ENCODE data around the gene NUP214. TPM values are rescaled to one million over a fixed set of nuclear protein-coding genes. Genes with fewer than 3 reads are reported as not detected.

The NUP214 gene
- total RNA-seq, 1 experiment from 2014 or later, result 34.9 TPM

DNA sequence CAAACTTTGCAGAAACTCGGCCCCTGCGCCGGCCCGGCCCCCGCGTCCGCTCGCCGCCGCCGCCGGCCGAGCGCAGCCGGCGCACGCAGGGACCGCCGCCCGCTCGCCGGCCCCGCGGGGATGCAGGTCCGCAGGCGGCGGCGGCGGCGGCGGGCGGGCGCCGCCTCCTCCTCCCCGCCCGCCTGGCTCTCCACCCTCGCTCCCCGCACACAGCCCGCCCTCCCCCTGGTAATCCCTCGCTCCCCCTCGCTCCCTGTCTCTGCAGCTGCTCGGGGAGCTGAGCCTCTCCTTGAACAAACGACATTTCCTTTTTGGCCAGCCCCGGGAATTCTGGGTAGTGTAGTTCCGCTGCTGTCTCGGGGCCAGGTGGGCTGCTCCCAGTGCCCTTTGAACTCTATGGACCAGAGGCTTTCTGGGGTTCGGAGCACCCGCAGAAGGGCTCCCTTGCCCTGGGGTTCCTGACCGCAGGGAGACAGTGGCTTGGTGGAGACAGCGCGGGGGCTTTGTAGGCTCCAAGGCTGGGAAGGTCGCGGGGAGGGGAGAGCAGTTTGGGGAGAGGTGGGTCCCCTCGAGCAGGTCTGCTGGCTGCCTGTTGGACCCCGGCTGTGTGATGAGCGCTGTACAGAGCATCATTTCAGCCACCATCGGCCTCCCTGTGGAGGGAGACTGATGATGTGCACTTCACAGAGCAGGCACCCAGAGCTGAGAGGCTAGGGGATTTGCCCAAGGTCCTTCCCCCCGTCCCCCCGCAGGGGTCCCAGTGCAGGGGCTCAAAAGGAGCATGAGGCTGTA, 152.7 kb downstream of the NUP214 start:
- H3K36me3 ChIP-seq (ENCODE audit: control insufficient read depth, insufficient read depth, low read length), result no peaks in the 10 kb centered on the region
- ChIA-PET CTCF (no interaction called here), POLR2A (no interaction called here)
- H3K4me1 ChIP-seq (ENCODE audit: control insufficient read depth, insufficient read depth, low read length), result no peaks in the 10 kb centered on the region
- peaks cover 2% of the 10 kb centered on the region; the same call in 1 of the 2 replicates for H3K27me3 ChIP-seq (ENCODE audit: control insufficient read depth, insufficient read depth, low read length)
- no peaks in the 10 kb centered on the region for H3K9me3 ChIP-seq (ENCODE audit: control insufficient read depth, insufficient read depth, low read depth, low read length)
- intact Hi-C loops (cut with micrococcal nuclease; ENCODE audit: unreplicated experiment), result no loop called here
- H3K27ac ChIP-seq (ENCODE audit: low read length), result no peak overlapping the region
- DNase-seq (ENCODE audit: low read depth, low spot score) (no peak), ATAC-seq (peak; percentile 80)
- H3K4me3 ChIP-seq (ENCODE audit: low read depth in 2 of 2, low read length in 2 of 2), result peak overlapping the region; percentile 30 to 34
- no TSS peak for BruUV-seq (replicated peaks)
- TF ChIP-seq, protein P1, sequence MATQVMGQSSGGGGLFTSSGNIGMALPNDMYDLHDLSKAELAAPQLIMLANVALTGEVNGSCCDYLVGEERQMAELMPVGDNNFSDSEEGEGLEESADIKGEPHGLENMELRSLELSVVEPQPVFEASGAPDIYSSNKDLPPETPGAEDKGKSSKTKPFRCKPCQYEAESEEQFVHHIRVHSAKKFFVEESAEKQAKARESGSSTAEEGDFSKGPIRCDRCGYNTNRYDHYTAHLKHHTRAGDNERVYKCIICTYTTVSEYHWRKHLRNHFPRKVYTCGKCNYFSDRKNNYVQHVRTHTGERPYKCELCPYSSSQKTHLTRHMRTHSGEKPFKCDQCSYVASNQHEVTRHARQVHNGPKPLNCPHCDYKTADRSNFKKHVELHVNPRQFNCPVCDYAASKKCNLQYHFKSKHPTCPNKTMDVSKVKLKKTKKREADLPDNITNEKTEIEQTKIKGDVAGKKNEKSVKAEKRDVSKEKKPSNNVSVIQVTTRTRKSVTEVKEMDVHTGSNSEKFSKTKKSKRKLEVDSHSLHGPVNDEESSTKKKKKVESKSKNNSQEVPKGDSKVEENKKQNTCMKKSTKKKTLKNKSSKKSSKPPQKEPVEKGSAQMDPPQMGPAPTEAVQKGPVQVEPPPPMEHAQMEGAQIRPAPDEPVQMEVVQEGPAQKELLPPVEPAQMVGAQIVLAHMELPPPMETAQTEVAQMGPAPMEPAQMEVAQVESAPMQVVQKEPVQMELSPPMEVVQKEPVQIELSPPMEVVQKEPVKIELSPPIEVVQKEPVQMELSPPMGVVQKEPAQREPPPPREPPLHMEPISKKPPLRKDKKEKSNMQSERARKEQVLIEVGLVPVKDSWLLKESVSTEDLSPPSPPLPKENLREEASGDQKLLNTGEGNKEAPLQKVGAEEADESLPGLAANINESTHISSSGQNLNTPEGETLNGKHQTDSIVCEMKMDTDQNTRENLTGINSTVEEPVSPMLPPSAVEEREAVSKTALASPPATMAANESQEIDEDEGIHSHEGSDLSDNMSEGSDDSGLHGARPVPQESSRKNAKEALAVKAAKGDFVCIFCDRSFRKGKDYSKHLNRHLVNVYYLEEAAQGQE (IDR thresholded peaks at IDR 0.05; ENCODE audit: insufficient read depth in 1 of 2, low read depth in 2 of 2, low read length in 1 of 2), result no peak
- TF ChIP-seq TCF7L2 (IDR thresholded peaks at IDR 0.05; ENCODE audit: low read depth, low read length), result no peak
- no peak for TF ChIP-seq POLR2AphosphoS5 (IDR thresholded peaks at IDR 0.05; ENCODE audit: low read depth, low read length)
- no peak for TF ChIP-seq SIN3A (IDR thresholded peaks at IDR 0.05; ENCODE audit: borderline replicate concordance, insufficient read depth, low read depth, low read length)
- TF ChIP-seq, protein P2, sequence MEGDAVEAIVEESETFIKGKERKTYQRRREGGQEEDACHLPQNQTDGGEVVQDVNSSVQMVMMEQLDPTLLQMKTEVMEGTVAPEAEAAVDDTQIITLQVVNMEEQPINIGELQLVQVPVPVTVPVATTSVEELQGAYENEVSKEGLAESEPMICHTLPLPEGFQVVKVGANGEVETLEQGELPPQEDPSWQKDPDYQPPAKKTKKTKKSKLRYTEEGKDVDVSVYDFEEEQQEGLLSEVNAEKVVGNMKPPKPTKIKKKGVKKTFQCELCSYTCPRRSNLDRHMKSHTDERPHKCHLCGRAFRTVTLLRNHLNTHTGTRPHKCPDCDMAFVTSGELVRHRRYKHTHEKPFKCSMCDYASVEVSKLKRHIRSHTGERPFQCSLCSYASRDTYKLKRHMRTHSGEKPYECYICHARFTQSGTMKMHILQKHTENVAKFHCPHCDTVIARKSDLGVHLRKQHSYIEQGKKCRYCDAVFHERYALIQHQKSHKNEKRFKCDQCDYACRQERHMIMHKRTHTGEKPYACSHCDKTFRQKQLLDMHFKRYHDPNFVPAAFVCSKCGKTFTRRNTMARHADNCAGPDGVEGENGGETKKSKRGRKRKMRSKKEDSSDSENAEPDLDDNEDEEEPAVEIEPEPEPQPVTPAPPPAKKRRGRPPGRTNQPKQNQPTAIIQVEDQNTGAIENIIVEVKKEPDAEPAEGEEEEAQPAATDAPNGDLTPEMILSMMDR (IDR thresholded peaks at IDR 0.05), result no peak
- in situ Hi-C loops (cut with HindIII; ENCODE audit: low pct_unique_long_range_greater_than_20kb, low sequenced_read_pairs), result no loop called here

DNA sequence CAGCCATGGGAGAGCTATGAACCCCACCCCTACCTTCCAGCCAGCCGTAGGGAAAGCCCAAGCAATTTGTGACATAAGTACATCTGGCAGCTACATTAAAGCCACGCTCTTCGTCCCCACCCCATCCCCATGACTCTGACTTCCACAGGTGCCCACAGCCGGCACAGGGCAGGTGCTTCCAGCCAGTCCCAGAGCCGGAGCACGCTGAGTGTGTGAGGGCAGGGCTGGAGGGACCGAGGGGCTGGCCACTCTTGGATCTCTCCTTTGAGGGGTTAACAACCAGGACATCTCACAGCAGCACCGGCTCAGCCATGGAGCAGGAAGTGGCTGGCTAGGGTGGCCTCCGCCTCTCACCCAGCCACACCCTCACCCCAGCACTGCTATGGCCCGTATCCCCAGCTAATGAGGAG, 153.3 kb downstream of the NUP214 start:
- ChIA-PET POLR2A (no interaction called here), CTCF (no interaction called here)
- DNase-seq (ENCODE audit: low read depth, low spot score) (no peak), ATAC-seq (no peak)
- Histone ChIP-seq H3K27ac (ENCODE audit: low read length) (no peak overlapping the region), H3K4me1 (ENCODE audit: control insufficient read depth, insufficient read depth, low read length) (no peaks in the 10 kb centered on the region), H3K27me3 (ENCODE audit: control insufficient read depth, insufficient read depth, low read length) (peaks cover 2% of the 10 kb centered on the region; the same call in 1 of the 2 replicates), H3K36me3 (ENCODE audit: control insufficient read depth, insufficient read depth, low read length) (no peaks in the 10 kb centered on the region), H3K4me3 (ENCODE audit: low read depth in 2 of 2, low read length in 2 of 2) (no peak overlapping the region), H3K9me3 (ENCODE audit: control insufficient read depth, insufficient read depth, low read depth, low read length) (no peaks in the 10 kb centered on the region)
- intact Hi-C loops (cut with micrococcal nuclease; ENCODE audit: unreplicated experiment) (no loop called here), in situ Hi-C loops (cut with HindIII; ENCODE audit: low pct_unique_long_range_greater_than_20kb, low sequenced_read_pairs) (no loop called here)
- TF ChIP-seq, protein P1 (IDR thresholded peaks at IDR 0.05; ENCODE audit: insufficient read depth in 1 of 2, low read depth in 2 of 2, low read length in 1 of 2), result no peak
- TF ChIP-seq POLR2AphosphoS5 (IDR thresholded peaks at IDR 0.05; ENCODE audit: low read depth, low read length), result no peak
- TF ChIP-seq, protein P2 (IDR thresholded peaks at IDR 0.05), result no peak
- TF ChIP-seq TCF7L2 (IDR thresholded peaks at IDR 0.05; ENCODE audit: low read depth, low read length), result no peak
- no peak for TF ChIP-seq SIN3A (IDR thresholded peaks at IDR 0.05; ENCODE audit: borderline replicate concordance, insufficient read depth, low read depth, low read length)
- no TSS peak for BruUV-seq (replicated peaks)

Data from Panc1 (cell line).